Hepatocyte (in vitro differentiated cells): Measurements from ENCODE around the gene HS3ST1. TPM values are rescaled to one million over a fixed set of nuclear protein-coding genes. Genes with fewer than 3 reads are reported as not detected.

Experiments used
- DNase-seq: peaks from one replicate; pipeline ENCODE4 v3.0.0-alpha.2; 2016; ENCODE audit warnings: low spot score
- H2AFZ ChIP-seq: fragments of 200-600 bp; sonication (generic); 2 replicates; pipeline ENCODE4 v1.6.0; 2016; ENCODE audit warnings: antibody characterized with exemption, mild to moderate bottlenecking
- H3K27ac ChIP-seq: fragments of 200-600 bp; sonication (generic); 2 replicates; pipeline ENCODE4 v1.5.1; 2016; ENCODE audit warnings: mild to moderate bottlenecking
- H3K27me3 ChIP-seq: fragments of 200-600 bp; sonication (generic); 2 replicates; pipeline ENCODE4 v1.6.1; 2016
- H3K36me3 ChIP-seq: fragments of 200-600 bp; sonication (generic); replicated peaks from 2 replicates; pipeline ENCODE4 v1.5.1; 2016; ENCODE audit warnings: low read depth; ENCODE audit not compliant: insufficient read depth
- H3K4me1 ChIP-seq: fragments of 200-600 bp; sonication (generic); 2 replicates; pipeline ENCODE4 v1.5.1; 2016; ENCODE audit warnings: mild to moderate bottlenecking, moderate library complexity; ENCODE audit not compliant: insufficient read depth
- H3K4me2 ChIP-seq: fragments of 200-600 bp; sonication (generic); 2 replicates; pipeline ENCODE4 v1.6.0; 2016
- H3K4me3 ChIP-seq: fragments of 200-600 bp; sonication (generic); 2 replicates; pipeline ENCODE4 v1.5.1; 2016; ENCODE audit warnings: mild to moderate bottlenecking
- H3K79me2 ChIP-seq: fragments of 200-600 bp; sonication (generic); 2 replicates; pipeline ENCODE4 v1.6.0; 2017; ENCODE audit warnings: mild to moderate bottlenecking
- H3K9me2 ChIP-seq: fragments of 200-600 bp; sonication (generic); replicated peaks from 2 replicates; pipeline ENCODE4 v1.6.0; 2017; ENCODE audit warnings: mild to moderate bottlenecking; ENCODE audit not compliant: insufficient read depth
- H3K9me3 ChIP-seq: fragments of 200-600 bp; sonication (generic); 2 replicates; pipeline ENCODE4 v1.5.1; 2016; ENCODE audit warnings: low read depth, mild to moderate bottlenecking
- H4K20me1 ChIP-seq: fragments of 200-600 bp; sonication (generic); 2 replicates; pipeline ENCODE4 v1.6.0; 2016; ENCODE audit warnings: mild to moderate bottlenecking; ENCODE audit not compliant: insufficient read depth, poor library complexity, severe bottlenecking
- EZH2 ChIP-seq: fragments of 200-600 bp; sonication (generic); IDR thresholded peaks from 2 replicates; pipeline ENCODE4 v1.6.1; 2016; ENCODE audit warnings: antibody characterized with exemption, mild to moderate bottlenecking, borderline replicate concordance
- EZH2phosphoT487 ChIP-seq: fragments of 200-600 bp; sonication (generic); IDR thresholded peaks from one replicate; pipeline ENCODE4 v1.6.1; 2018; ENCODE audit warnings: antibody characterized with exemption, mild to moderate bottlenecking, low read depth, moderate library complexity; ENCODE audit not compliant: unreplicated experiment, severe bottlenecking
- WGBS: methylation state at CpG from one replicate; pipeline ENCODE4 v1.1.6; 2016; ENCODE audit warnings: low lambda C conversion rate; ENCODE audit errors: missing lambda C conversion rate; 5-methylcytosine and 5-hydroxymethylcytosine counted together
- polyA plus RNA-seq: library from polyadenylated mRNA; unstranded; fragments of >200 nt; fragmentation: Nextera tagmentation; extraction: Ambion mirVana; gene quantifications from 2 replicates; pipeline ENCODE4 v1.2.1, GENCODE V29; 2016
- total RNA-seq: library from RNA; depleted of rRNA; stranded (reverse); fragments of >200 nt; gene quantifications from 2 replicates; pipeline ENCODE4 v1.2.3, GENCODE V29; 2014
- TF ChIP-seq, protein P1 (sequence below): fragments of 200-600 bp; sonication (generic); IDR thresholded peaks from 2 replicates; pipeline ENCODE4 v1.5.1; 2016; ENCODE audit warnings: antibody characterized with exemption, mild to moderate bottlenecking; ENCODE audit not compliant: poor library complexity

HS3ST1 gene
- total and polyA plus RNA-seq, 2 experiments from 2014 or later, result 1.5 to 7.4 TPM

- no peaks in the 10 kb centered on the region for H3K9me2 ChIP-seq
- no peaks in the 10 kb centered on the region for H3K79me2 ChIP-seq
- no peak overlapping the region for H3K4me3 ChIP-seq
- 74% methylated on average over 1 of the region's 1 CpG for WGBS
- H3K4me2 ChIP-seq, result no peak overlapping the region
- no peak overlapping the region for H2AFZ ChIP-seq
- no peaks in the 10 kb centered on the region for H3K27me3 ChIP-seq
- H3K27ac ChIP-seq, result no peak overlapping the region
- no peaks in the 10 kb centered on the region for H3K36me3 ChIP-seq
- H3K9me3 ChIP-seq, result no peaks in the 10 kb centered on the region
- no peaks in the 10 kb centered on the region for H4K20me1 ChIP-seq
- TF ChIP-seq EZH2phosphoT487 (no peak), EZH2 (no peak)
- TF ChIP-seq, protein P1, sequence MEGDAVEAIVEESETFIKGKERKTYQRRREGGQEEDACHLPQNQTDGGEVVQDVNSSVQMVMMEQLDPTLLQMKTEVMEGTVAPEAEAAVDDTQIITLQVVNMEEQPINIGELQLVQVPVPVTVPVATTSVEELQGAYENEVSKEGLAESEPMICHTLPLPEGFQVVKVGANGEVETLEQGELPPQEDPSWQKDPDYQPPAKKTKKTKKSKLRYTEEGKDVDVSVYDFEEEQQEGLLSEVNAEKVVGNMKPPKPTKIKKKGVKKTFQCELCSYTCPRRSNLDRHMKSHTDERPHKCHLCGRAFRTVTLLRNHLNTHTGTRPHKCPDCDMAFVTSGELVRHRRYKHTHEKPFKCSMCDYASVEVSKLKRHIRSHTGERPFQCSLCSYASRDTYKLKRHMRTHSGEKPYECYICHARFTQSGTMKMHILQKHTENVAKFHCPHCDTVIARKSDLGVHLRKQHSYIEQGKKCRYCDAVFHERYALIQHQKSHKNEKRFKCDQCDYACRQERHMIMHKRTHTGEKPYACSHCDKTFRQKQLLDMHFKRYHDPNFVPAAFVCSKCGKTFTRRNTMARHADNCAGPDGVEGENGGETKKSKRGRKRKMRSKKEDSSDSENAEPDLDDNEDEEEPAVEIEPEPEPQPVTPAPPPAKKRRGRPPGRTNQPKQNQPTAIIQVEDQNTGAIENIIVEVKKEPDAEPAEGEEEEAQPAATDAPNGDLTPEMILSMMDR, result no peak
- H3K4me1 ChIP-seq, result no peaks in the 10 kb centered on the region
- DNase-seq, result no peak
Measured at GRCh38 chr4:11409632-11410031, 19.1 kb downstream of the HS3ST1 start.

- H3K36me3 ChIP-seq, result no peaks in the 10 kb centered on the region
- DNase-seq, result no peak
- no peaks in the 10 kb centered on the region for H3K9me2 ChIP-seq
- TF ChIP-seq, protein P1, result no peak
- TF ChIP-seq EZH2phosphoT487 (no peak), EZH2 (no peak)
- H3K27ac ChIP-seq, result no peak overlapping the region
- no peak overlapping the region for H2AFZ ChIP-seq
- H3K4me3 ChIP-seq, result no peak overlapping the region
- no peaks in the 10 kb centered on the region for H3K4me1 ChIP-seq
- no peaks in the 10 kb centered on the region for H3K27me3 ChIP-seq
- no peaks in the 10 kb centered on the region for H3K79me2 ChIP-seq
- WGBS, result 92% methylated on average over 5 of the region's 5 CpGs
- H3K4me2 ChIP-seq, result no peak overlapping the region
- no peaks in the 10 kb centered on the region for H3K9me3 ChIP-seq
- no peaks in the 10 kb centered on the region for H4K20me1 ChIP-seq
Measured at GRCh38 chr4:11408233-11408967, 20.3 kb downstream of the HS3ST1 start.

DNA sequence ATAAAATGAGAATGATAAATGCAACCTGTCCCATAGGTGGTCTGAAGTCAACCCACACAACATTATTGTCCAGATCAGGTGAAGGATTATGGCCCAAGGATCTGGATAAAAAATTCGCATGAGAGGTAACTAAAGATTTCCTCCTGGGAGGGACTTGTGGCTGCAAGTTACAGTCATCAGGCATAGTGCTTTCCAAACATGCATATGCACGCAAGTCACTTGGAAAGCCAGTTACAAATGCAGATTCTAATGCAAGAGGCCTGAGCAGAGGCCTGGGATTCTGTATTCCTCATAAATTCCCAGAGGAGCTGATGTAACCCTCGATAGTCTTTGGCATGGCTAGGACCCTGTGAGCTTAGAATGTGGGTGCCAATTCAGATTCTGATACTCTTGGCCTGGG lies 21.1 kb downstream of the HS3ST1 start:
- H4K20me1 ChIP-seq, result no peaks in the 10 kb centered on the region
- 91% methylated on average over 3 of the region's 3 CpGs for WGBS
- no peak for DNase-seq
- no peaks in the 10 kb centered on the region for H3K4me1 ChIP-seq
- no peaks in the 10 kb centered on the region for H3K9me3 ChIP-seq
- no peak for TF ChIP-seq EZH2
- TF ChIP-seq, protein P1, result no peak
- TF ChIP-seq EZH2phosphoT487, result no peak
- H3K4me3 ChIP-seq, result no peak overlapping the region
- no peaks in the 10 kb centered on the region for H3K36me3 ChIP-seq
- no peaks in the 10 kb centered on the region for H3K27me3 ChIP-seq
- no peaks in the 10 kb centered on the region for H3K79me2 ChIP-seq
- H3K4me2 ChIP-seq, result no peak overlapping the region
- H3K9me2 ChIP-seq, result no peaks in the 10 kb centered on the region
- no peak overlapping the region for H3K27ac ChIP-seq
- H2AFZ ChIP-seq, result no peak overlapping the region
